GM20431 (cell line): Measurements from ENCODE around the gene KISS1R.
"Not testable (repeated sequence)": the region's sequence is repeated elsewhere in the genome, so short reads cannot be mapped to it uniquely, and the experiment has no call there.

ENCODE experiments used
- in situ Hi-C: fragments of 300-500 bp; cut with MseI, MboI; formaldehyde crosslinking; loops from one replicate; pipeline ENCODE4 v1.15.0; 2020; ENCODE audit warnings: low sequenced_read_pairs; ENCODE audit not compliant: unreplicated experiment

KISS1R gene

DNA sequence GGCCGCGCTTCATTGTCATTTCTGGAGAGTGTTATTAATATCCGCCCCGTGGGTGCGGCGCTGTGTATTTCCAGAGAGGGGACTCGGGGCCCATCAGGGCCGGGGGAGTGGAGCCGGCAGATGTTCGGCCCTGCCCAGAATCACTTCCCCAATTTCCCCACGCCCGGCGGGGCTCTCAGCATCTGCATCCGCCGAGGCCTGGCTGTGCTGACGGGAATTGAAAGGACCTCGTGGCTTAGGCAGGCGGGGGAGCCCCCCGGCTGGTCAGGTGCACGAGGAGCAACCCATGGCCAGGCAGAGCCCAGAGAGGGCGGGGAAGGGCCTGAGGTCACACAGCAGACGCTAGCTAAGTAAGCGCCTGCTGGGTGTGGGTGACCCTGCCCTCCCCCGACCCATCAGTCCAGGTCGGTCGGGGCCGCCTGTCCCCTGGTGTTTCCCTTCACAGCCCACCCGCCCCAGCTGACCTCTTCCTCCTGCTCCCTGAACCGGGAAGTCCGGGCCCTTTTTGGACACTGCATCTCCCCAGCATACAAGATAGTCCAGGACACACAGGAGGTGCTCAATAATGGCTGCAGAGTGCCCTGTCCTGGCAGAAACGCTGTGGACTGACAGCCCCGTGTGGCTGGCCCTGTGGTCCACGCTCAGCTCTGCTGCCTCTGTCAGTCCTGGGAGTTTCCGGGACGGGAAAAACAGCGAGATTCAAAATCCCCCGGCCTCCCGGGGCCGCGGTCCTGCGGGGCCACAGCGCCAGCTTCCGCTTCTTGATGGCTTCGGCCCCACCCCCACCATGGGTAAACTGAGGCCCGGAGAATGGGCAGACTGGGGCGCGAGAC, 30.8 kb downstream of the KISS1R start:
- in situ Hi-C loops, result no loop called here

- in situ Hi-C loops, result no loop called here
Observed at GRCh38 chr19:948842-949496, 31.8 kb downstream of the KISS1R start.

DNA sequence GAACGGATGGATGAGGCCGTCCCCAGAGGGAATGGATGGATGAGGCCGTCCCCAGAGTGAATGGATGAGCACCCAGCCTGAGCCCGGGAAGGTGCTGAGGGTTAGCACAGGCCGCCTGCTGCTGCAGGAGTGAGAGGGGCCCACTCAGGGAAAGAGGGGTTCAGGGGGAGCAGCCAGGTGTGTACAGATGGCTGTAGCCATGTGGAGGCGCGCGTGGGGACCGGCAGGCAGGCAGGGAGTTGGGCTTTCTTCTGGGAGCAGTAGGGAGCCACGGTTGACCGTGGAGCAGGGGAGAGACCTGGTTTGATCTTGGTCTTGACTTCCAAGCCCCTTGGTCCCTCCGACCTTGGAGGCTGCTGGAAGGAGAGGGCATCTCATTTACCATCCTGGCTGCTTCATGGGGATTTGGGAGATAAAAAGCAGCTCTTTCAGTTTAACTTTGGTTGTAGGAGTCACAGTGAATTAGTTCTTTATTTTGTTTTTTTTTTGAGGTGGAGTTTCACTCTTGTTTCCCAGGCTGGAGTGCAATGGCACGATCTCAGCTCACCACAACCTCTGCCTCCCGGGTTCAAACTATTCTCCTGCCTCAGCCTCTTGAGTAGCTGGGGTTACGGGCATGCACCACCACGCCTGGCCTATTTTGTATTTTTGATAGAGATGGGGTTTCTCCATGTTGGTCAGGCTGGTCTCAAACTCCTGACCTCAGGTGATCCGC, 33.4 kb downstream of the KISS1R start:
- in situ Hi-C loops, result no loop called here

- in situ Hi-C loops, result no loop called here
Observed at GRCh38 chr19:952049-952679, 35.0 kb downstream of the KISS1R start.

- in situ Hi-C loops, result no loop called here
Observed at GRCh38 chr19:952680-953444, 35.7 kb downstream of the KISS1R start.

GRCh38 chr19:953445-954271, 36.5 kb downstream of the KISS1R start:
- in situ Hi-C loops, result no loop called here

- in situ Hi-C loops, result no loop called here
Observed at GRCh38 chr19:954272-954671, 37.1 kb downstream of the KISS1R start.

GRCh38 chr19:954672-955494, 37.8 kb downstream of the KISS1R start:
- in situ Hi-C loops, result no loop called here

DNA sequence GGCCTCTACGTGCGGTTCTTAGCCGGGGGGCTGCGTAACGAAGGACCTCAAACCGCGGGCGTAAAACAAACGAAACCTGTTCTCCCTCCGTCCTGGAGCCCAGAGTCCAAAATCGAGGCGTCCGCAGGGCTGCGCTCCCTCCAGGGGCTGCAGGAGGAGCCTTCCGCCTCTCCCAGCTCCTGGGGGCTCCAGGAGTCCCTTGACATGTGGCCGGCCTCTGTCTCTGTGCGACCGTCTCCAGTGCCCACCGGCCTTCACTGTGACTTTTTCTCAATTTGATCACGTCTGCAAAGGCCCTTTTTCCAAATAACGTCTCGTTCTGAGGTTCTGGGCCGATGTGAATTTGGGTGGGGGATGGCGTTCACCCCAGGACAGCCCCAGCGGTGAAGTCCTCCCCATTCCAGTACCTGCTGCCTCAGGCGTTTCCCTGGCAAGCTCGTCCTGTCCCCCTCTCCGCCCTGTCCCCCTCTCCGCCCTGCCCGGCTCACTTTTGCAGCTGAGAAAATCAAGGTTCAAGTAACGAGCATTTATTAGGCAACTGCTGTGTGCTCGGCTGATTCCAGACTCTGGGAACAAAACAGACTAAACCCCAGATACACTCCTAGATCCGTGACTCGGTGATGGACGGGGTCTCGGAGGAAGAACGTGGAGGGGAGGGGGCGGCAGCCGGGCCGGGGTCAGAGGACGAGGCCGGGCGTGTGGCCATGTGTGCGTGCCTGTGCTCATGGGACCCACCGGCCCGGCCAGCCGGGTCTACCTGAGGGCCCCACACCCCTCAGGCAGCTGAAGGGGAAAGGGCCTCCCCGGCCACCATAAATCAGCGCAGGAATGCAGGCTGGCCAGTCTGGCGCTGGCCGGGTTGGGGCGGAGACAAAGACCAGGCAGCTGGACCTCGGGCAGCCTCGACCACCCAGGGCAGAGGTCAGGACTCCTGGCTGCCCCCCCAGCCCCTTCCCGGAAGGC, 39.0 kb downstream of the KISS1R start:
- in situ Hi-C loops, result no loop called here

DNA sequence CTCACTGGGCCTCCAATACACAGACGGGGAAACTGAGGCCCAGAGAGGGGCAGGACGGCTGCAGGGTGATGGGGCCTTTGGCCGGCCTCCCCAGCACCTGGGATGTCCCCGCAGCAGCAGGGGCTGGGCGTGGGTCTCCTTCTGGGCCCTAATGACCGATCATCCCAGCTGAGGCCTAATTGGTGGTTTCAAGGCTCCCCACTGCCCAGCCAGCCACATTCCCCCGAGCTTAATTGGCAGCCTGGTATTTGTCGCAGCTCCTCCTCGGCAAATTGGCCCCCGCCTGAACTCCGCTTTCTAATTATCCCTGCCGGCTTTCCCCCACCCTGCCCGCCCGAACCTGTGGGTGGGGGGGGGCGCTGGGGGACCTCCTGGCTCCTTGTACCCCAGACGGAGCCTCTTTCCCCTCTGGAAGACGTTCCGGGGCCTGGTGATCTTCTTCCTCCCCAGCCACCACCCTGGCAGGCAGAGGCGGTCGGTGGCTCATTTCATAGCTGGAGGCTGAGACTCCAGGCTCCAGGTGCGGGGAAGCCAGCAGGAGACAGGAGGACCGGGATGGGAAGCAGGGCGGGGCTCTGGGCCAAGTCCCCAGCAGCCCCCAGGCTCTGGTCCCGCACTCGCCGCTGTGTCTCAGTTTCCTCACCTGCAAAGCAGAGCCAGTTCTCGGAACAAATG, 39.8 kb downstream of the KISS1R start:
- in situ Hi-C loops, result no loop called here

GRCh38 chr19:957578-957977, 40.4 kb downstream of the KISS1R start:
- in situ Hi-C loops, result not testable (repeated sequence)

GRCh38 chr19:958967-959855, 42.1 kb downstream of the KISS1R start:
- in situ Hi-C loops, result no loop called here

- in situ Hi-C loops, result no loop called here
Observed at GRCh38 chr19:960020-960419, 42.9 kb downstream of the KISS1R start.

DNA sequence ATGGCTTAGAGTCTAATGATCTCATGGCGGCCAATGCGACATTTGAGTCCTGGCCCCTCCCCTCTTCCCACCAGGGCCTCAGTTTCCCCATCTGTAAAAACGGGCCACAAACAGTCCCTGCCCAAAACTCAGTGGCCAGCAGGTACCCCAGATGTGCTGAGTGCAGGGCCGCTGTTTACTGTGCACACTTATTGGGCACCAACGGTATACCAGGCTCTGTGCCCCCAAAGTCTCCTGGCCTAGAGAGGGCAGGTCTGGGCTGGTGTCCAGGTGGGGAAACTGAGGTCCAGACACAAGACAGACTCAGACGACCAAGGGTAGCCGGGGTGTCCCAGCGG, 43.4 kb downstream of the KISS1R start:
- in situ Hi-C loops, result no loop called here

GRCh38 chr19:961866-962620, 44.9 kb downstream of the KISS1R start:
- in situ Hi-C loops, result no loop called here
